ENCODE measurements around the gene MICU1. TPM values are rescaled to one million over a fixed set of nuclear protein-coding genes. Genes with fewer than 3 reads are reported as not detected.
A peak's percentile ranks its signal among the peaks of the same experiment; 100 is the strongest.

The MICU1 gene
- total and polyA plus RNA-seq, 2 experiments from 2014 or later = 27.5 to 52.3 TPM

- TF ChIP-seq JUNB (IDR thresholded peaks at IDR 0.05; ENCODE audit: unreplicated experiment) = no peak
- TF ChIP-seq EZH2phosphoT487 (IDR thresholded peaks at IDR 0.05; ENCODE audit: unreplicated experiment) = no peak
Observed at GRCh38 chr10:72344932-72345331, 280.9 kb downstream of the MICU1 start (continued).

DNA sequence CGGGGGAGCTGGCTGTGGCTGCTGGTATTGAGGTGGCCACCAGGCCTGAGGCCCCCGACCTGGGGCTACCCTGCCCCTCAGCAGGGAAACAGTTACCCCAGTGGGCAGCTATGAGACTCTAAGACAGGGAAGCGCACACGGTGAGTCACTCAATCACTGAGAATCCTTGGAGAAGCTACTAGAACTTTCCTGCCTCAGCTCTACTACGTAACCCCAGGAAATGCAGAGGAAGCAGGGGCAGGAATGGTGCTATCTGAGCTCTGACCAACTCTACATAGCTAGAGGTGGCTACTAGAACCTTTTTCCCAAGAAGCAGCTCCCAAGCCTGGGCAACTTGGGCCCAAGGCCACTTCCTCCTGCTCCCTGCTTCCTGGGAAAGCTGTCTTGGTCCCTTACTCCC lies 283.0 kb downstream of the MICU1 start:
- H3K27ac ChIP-seq (ENCODE audit: low read depth) = no peak overlapping the region
- H3K36me3 ChIP-seq (ENCODE audit: insufficient read depth) = no peaks in the 10 kb centered on the region; the same call in 1 of the 2 replicates
- H4K20me1 ChIP-seq (replicated peaks; ENCODE audit: insufficient read depth) = peaks cover 2% of the 10 kb centered on the region
- no peak overlapping the region for H3K27ac Mint-ChIP-seq
- H3K36me3 Mint-ChIP-seq (ENCODE audit: low read depth) = peaks cover 13% of the 10 kb centered on the region; the same call in 2 of the 3 replicates
- no peaks in the 10 kb centered on the region for H3K27me3 ChIP-seq (ENCODE audit: insufficient read depth)
- no peaks in the 10 kb centered on the region; the same call in 2 of the 3 replicates for H3K4me1 Mint-ChIP-seq
- peaks cover 7% of the 10 kb centered on the region; the same call in 1 of the 2 replicates for H3K79me2 ChIP-seq (replicated peaks; ENCODE audit: insufficient read depth)
- no peak overlapping the region for H3K4me2 ChIP-seq
- ATAC-seq = no peak
- H3K4me3 ChIP-seq = no peak overlapping the region
- no peaks in the 10 kb centered on the region for H3K27me3 Mint-ChIP-seq (ENCODE audit: insufficient read depth, low read depth, poor library complexity)
- TF ChIP-seq, protein P1, sequence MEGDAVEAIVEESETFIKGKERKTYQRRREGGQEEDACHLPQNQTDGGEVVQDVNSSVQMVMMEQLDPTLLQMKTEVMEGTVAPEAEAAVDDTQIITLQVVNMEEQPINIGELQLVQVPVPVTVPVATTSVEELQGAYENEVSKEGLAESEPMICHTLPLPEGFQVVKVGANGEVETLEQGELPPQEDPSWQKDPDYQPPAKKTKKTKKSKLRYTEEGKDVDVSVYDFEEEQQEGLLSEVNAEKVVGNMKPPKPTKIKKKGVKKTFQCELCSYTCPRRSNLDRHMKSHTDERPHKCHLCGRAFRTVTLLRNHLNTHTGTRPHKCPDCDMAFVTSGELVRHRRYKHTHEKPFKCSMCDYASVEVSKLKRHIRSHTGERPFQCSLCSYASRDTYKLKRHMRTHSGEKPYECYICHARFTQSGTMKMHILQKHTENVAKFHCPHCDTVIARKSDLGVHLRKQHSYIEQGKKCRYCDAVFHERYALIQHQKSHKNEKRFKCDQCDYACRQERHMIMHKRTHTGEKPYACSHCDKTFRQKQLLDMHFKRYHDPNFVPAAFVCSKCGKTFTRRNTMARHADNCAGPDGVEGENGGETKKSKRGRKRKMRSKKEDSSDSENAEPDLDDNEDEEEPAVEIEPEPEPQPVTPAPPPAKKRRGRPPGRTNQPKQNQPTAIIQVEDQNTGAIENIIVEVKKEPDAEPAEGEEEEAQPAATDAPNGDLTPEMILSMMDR (conservative IDR thresholded peaks at IDR 0.05; ENCODE audit: low read depth in 2 of 2) = no peak
- no peak for TF ChIP-seq ZNF114 (CRISPR knock-in tag; IDR thresholded peaks at IDR 0.05)
- TF ChIP-seq STAT1 (IDR thresholded peaks at IDR 0.05; ENCODE audit: unreplicated experiment) = no peak
- TF ChIP-seq, protein P2, sequence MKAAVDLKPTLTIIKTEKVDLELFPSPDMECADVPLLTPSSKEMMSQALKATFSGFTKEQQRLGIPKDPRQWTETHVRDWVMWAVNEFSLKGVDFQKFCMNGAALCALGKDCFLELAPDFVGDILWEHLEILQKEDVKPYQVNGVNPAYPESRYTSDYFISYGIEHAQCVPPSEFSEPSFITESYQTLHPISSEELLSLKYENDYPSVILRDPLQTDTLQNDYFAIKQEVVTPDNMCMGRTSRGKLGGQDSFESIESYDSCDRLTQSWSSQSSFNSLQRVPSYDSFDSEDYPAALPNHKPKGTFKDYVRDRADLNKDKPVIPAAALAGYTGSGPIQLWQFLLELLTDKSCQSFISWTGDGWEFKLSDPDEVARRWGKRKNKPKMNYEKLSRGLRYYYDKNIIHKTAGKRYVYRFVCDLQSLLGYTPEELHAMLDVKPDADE (IDR thresholded peaks at IDR 0.05) = no peak
- no peak for TF ChIP-seq JUNB (IDR thresholded peaks at IDR 0.05; ENCODE audit: unreplicated experiment)
- TF ChIP-seq CREB1 (CRISPR knock-in tag; IDR thresholded peaks at IDR 0.05; ENCODE audit: low read depth) = no peak
- TF ChIP-seq EZH2 (IDR thresholded peaks at IDR 0.05; ENCODE audit: low read depth, unreplicated experiment) = no peak
- H3K9me3 Mint-ChIP-seq = no peaks in the 10 kb centered on the region
- H3F3A ChIP-seq (replicated peaks; ENCODE audit: low read depth) = no peaks in the 10 kb centered on the region
- DNase-seq (ENCODE audit: low spot score) = no peak
- no peak overlapping the region for H3K4me3 Mint-ChIP-seq
- H3K4me1 ChIP-seq (ENCODE audit: insufficient read depth) = no peaks in the 10 kb centered on the region
- H3K9me2 ChIP-seq (ENCODE audit: insufficient read depth) = no peaks in the 10 kb centered on the region
- no peak overlapping the region for H2AFZ ChIP-seq

DNA sequence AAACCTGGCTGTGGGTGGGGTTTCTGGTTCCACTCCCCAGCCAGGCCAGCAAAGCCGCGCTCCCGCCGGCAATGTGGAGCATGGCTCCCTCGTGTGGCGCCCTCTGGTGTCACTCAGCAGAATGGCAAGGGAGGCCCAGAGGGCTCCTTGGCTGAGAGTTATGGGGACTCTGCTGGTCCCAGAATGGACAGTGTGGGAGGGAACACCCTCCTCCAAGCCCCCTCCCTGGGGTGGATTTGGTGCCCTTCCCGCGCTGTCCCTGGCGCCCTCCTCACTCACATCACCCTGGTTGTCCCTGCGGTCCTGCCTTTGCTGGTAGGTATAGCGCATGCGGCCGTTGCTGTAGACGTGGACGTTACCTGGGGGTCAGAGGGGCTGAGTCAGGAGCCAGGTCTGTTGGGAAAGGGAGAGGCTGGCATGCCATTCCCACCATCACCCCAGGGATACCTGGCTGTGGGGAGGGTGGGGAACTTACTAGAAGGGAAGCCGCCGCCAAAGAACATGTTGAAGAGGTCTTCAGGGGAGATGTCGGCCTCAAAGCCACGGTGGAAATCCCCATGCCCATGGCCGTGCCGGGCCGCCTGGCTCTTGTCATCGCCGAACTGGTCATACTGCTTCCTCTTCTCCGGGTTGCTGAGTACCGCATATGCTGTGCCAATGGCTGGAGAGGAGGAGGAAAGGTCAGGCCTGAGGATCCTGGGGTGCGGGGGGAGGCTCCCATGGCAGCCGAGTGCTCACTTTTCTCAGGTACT lies 285.2 kb downstream of the MICU1 start:
- H3K4me2 ChIP-seq = no peak overlapping the region
- peak; percentile 85 for ATAC-seq
- peak; percentile 86 for DNase-seq (ENCODE audit: low spot score)
- H2AFZ ChIP-seq = no peak overlapping the region
- H3K27me3 Mint-ChIP-seq (ENCODE audit: insufficient read depth, low read depth, poor library complexity) = no peaks in the 10 kb centered on the region
- H3K79me2 ChIP-seq (replicated peaks; ENCODE audit: insufficient read depth) = no peaks in the 10 kb centered on the region
- H4K20me1 ChIP-seq (replicated peaks; ENCODE audit: insufficient read depth) = peaks cover 5% of the 10 kb centered on the region; the same call in 1 of the 2 replicates
- no peaks in the 10 kb centered on the region for H3K9me3 Mint-ChIP-seq
- no peak overlapping the region for H3K27ac Mint-ChIP-seq
- peaks cover 30% of the 10 kb centered on the region; the same call in 2 of the 3 replicates for H3K36me3 Mint-ChIP-seq (ENCODE audit: low read depth)
- H3K4me1 ChIP-seq (ENCODE audit: insufficient read depth) = no peaks in the 10 kb centered on the region
- H3F3A ChIP-seq (replicated peaks; ENCODE audit: low read depth) = no peaks in the 10 kb centered on the region
- H3K4me3 Mint-ChIP-seq = no peak overlapping the region
- TF ChIP-seq, protein P1 (conservative IDR thresholded peaks at IDR 0.05; ENCODE audit: low read depth in 2 of 2) = peak; percentile 96 to 98
- TF ChIP-seq NANOG (IDR thresholded peaks at IDR 0.05; ENCODE audit: borderline replicate concordance) = no peak
- H3K4me1 Mint-ChIP-seq = peaks cover 2% of the 10 kb centered on the region; the same call in 1 of the 3 replicates
- H3K4me3 ChIP-seq = no peak overlapping the region
- H3K27ac ChIP-seq (ENCODE audit: low read depth) = 0 out of 2 replicates have a peak overlapping the region, but pooled peaks have one; percentile 19
- no peaks in the 10 kb centered on the region for H3K27me3 ChIP-seq (ENCODE audit: insufficient read depth)
- H3K36me3 ChIP-seq (ENCODE audit: insufficient read depth) = no peaks in the 10 kb centered on the region; the same call in 1 of the 2 replicates
- no peaks in the 10 kb centered on the region for H3K9me2 ChIP-seq (ENCODE audit: insufficient read depth)

Measured in GM23338 (cell line).